Activated CD4-positive, alpha-beta T cell treated with anti-CD3 and anti-CD28 coated beads, Interleukin-2, amount 50 U/mL, for 16 hours (primary cell): ENCODE results near the gene ESPL1.
"Not testable (repeated sequence)": the region's sequence is repeated elsewhere in the genome, so short reads cannot be mapped to it uniquely, and the experiment has no call there.

Source experiments
- DNase-seq: peaks from one replicate; pipeline ENCODE4 v3.0.0-alpha.2; 2020

Gene ESPL1

DNA sequence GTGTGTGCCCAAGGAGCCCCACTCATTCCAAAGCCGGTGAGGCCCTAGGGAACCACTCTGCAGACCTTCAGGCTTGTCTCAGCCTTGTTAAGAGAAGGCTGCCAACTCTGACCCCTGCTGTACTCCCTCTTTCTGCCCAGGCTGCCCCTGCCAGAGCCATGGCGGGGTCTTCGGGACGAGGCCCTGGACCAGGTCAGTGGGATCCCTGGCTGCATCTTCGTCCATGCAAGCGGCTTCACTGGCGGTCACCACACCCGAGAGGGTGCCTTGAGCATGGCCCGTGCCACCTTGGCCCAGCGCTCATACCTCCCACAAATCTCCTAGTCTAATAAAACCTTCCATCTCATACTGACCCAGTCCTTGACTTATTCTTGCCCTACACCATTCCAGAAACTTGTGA lies 38.7 kb downstream of the ESPL1 start:
- no peak for DNase-seq

DNA sequence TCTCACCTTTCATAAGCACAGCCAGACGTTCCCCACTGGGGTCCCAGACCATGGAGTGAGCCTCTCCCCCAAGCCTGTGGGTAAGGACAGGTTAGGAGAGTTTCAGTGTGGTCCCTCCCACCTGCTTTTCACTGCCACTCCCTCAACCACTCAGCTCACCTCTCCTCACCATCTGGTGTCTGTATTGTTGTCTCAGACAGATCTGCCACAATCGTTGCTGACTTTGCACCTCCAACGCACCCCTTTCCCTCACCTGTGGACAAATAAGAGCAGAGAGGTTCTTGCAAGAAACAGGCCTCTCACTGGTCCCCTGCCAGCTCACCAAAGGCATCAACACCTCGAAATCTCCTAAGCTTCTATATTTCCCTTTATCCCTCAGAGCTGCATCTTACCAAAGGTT lies 40.2 kb downstream of the ESPL1 start:
- DNase-seq, result no peak

DNA sequence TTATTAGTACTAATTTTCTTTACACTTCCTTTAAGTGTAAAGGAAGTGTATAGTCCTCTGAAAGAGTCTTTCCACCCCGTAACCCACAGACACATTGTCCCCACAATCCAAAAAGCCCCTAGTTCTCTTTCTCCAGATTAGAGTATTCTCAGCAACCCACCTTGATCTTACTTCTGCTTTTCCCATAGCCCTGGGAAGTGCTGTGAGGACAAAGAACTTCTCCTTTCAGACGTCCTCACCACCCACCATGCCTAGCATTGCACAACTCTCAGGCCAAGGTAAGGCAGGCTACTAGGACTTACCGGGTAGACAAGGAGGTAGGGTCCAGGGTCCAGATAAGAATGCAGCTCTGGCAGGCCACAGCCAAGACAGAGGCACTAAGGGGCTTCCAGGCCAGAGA lies 45.9 kb downstream of the ESPL1 start:
- no peak for DNase-seq

DNA sequence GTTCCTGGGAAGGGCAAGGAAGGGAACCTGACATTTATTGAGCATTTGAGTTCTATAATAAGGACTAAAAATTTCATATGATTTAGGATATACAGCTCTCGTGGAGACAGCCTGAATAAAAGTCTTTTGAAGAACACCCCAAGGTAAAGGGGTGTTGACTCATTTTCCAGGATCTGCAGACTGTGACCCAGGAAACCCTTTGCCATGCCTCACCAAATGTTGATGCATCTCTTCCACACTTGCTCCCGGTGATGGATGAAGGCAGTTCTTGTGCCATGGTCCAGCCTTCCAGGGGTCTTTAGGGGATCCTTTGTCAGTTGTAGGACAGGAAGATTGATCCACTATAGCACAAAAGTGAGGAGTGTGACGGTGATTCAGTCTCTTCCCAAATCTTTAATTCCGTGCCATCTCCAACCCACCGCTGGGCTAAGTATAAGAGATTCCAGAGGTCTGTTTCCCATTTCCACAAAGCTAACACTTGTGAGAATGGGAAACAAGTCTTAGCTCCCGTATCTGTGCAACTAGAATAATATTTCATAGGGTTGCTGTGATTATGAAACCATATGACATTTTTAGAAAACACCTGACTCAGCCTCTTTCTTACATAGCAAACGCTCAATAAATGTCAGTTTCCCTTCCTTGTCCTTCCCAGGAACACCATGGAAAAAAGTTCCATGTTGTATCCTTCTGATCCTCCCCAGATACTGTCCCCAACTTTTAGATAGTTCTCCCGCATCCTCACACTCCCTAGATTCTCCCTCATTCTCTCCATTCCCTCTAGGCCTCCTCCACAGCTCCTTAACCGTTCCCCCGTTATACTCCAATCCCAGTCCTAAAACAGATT lies 52.5 kb downstream of the ESPL1 start:
- no peak for DNase-seq

DNA sequence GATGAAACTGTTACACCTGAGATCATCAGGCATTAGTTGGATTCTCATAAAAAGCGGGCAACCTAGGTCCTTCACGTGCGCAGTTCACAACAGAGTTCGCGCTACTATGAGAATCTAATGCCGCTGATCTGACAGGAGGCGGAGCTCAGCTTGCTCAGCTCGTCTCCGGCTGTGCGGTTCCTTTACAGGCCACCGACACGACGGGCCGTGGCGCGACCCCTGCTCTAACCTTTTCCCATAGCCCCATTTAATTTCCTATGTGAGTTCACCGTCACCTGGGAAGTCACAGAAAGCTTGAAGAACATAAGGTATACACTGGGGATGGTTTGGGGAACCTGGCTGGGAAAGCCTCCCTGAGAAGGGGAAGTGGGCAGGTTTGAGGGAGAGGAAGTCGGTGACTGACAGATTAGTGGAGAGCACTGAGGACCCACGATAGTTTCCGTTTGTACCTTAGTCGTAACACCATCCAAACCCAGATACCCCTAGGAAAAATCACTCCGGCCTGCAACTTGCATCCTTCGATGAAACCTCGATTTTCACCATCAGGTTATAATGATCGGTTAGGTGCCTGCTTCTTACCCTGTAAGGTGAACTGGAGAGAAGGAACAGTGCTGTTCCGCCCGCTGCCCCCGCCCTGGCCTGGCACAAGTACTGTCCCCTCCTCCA lies 56.1 kb downstream of the ESPL1 start:
- DNase-seq, result peak; percentile 67

DNA sequence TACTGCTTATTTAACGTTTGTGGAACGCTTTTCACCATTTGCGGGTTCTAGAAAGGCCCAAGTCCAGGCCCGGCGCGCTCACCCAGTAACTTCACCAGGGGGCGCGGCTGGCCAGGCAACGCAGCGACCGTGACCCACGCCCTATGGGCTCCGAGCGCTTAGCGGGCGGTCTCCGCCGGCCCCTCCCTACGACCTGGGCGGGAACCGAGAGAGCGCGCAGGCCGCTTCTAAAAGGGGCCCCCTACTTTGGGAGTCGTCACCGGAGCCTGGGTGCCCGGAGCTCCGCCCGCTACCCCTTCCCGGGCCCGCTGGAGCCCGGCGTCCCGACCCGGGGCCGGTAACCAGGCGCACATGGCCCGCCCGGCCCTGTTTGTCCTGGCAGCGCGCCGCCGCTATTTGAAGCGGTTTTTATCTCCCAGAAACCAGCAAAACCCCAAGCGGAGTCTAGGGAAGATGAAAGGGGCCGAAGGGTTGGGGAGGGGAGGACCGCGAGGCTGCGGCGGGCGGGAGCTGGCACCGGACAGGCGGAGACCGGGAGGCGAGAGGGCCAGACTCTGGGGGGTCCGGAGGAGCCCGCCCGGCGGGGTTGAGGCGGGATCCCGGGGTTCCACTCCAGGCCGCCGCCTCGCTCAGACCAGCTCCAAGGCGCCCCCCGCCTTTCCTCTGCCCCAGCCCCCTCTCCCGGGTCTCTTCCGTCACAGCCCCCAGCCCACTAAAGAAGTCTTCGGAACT lies 56.8 kb downstream of the ESPL1 start:
- peak; percentile 92 for DNase-seq

DNA sequence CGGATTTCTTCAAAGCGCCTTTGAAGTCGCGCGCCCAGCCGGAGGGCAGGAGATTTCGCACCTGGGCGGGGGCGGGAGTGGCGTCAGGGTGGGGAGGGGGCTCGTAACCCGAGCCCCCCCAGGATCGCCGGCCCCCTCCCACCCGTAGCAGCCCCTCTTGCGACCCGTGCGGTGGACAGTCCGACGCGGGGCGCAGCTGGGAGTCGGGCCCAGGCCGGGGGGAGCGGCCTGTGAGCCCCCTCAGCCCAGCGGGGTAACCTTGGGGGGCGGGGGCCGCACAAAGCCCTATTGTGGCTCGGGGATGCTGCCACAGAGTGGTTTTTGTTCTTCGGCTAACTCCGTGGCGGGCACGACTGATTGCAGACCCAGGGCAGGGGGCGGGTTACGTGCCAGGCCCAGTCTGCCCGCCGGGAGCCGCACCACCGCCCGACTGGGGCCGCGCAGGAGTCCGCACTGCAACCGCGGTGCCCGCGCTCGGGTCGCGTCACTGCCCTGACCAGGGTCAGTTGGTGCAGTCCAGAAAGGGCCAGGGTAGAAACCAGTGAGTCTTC lies 57.5 kb downstream of the ESPL1 start:
- DNase-seq, result no peak

DNA sequence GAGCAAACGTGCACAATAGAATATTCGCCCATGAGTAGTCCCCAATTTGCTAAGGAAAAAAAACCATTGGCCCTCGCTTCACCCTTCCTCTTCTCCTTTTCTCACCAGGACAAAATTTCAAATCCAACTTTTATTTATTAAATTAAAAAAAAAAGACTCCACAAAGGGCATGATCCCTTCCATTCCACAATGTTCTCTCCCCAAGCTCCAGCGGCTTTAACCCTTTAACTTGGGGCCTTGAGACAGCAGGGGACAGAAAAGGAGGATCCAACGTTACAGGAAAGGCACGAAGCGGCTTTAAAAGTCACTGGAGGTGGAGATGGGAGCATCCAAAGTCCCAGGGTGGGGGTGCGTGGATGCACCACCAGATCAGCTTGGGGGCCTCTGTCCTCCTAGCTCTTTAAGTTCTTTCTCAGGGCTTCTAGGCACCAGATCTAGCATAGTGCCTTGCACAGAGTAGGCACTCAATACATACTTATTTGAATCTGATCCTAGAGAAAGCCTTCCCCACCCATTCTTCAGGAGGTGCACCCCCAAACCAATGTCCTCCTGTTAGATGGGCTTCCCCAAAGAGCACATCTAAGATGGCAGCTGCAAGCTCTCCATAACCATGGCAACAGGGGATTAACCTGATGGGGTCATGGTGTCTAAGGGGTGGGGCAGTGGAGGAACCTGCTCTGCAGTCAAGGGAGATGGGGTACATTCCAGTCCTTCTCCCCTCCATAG lies 58.5 kb downstream of the ESPL1 start:
- no peak for DNase-seq

DNA sequence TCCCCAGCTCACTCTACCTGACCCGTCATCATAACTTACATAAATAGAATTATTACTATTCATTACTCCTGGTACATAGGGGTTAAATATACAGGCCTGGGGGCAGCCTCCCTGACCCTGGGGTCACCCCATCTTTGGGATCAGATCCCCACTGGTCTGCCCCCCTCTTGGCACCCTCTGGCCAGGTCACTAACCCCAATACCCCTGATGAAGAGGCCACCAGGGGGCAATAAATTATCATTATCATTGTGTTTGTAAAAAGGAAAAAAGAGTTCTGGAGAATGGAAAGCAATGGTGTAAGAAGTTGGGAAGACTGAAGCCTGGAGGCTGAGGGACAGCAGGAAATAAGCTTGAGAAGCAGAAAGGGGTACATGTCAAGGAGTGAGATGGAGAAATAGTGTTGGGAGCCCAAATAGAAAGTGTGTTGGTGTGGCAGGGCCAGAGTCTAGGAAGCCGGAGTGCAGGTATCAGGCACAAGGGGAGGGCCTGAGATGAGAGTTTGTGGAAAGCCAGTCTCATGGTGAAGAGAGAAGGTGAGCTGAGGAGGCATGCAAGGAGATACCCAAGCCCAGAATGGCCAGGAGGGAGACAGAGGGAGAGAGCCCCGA lies 59.4 kb downstream of the ESPL1 start:
- DNase-seq, result no peak

DNA sequence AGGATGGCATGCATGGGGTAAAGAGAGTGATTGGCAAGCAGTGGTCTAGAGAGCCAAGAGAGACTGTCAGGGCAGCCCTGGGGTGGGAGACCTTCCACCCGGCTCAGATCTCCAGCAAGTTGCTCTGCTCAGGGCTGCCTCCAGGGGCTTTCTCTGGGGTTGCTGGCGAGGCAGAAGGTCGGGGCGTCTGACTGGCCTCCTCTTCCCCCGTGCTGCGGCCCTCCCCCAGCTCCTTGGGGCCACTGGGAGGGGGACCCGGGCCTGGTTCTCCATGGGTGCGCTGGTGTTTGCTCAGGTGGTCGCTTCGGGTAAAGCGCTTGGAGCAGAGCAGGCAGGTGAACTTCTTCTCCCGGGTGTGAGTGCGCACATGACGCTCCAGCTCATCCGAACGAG lies 59.9 kb downstream of the ESPL1 start:
- no peak for DNase-seq

DNA sequence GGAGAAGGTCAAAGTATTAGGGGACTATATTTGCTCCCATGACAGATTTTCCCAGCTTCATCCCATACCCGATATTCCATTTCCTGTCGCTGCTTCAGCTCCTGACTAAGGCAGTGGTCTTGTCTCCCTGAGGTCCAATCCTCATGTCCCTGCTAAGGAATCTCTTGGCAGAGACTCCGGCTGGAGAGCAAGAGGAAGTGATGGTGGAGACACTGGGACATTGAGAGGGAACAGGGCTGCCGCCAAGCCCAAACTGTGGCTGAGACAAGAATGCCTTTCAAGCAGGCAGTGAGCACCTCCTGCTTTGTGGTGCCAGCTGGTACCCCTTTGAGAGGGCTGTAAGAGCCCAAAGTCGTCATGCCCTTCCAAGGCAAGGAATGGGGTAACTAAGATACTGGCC lies 62.6 kb downstream of the ESPL1 start:
- DNase-seq, result no peak

DNA sequence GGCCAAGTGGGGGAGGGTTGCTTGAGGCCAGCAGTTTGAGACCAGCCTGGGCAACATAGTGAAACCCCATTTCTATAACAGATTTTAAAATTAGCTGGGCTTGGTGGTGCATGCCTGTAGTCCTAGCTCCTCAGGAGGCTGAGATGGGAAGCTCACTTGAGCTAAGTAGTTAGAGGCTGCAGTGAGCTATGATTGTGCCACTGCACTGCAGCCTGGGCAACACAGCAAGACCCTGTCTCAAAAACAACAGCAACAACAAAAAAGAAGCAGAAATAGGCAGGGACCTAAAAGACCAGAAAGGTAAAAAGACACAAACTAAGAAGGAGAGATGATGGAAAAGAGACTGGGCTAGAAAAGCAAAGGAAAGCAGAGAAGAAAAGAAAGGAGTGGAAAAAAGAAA lies 64.2 kb downstream of the ESPL1 start:
- not testable (repeated sequence) for DNase-seq

DNA sequence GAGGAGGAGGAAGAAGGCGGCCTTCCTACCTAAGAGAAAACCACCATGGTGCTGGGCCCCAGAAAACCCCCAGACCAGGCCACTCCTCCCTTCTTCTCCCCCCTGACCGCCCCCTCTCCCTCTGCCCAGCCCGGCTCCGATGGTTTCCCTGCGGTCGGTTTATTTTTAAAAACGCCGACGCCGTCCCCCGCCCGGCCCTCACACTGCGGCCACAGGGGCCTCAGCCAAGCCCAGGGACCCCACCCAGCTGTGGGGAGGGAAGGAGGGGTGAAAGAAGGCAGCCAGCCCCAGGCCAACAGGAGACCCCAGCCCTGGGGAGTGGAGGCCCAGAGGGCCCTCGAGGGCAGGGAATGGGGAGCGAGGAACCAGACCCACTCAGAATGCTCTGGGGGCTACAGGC lies 64.6 kb downstream of the ESPL1 start:
- DNase-seq, result no peak

DNA sequence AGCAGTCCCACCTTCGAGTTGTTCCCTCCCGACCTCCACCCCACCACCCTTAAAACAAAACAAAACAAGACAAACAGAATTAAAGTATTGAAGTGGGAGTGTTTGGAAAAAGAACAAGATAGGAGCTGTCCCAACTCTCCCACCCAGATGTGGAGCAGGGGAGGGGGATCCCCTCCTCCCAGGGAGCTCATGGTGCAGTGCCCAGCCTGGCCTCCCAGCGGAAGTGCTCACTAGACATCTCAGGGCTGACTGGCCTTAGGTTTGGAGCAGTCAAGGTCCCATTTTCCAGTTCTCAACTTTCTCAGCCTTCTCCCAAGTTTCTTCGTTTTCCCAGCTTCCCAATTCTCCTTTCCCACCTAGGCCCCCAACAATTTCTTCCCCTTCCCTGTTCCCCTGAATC lies 65.2 kb downstream of the ESPL1 start:
- DNase-seq, result no peak

DNA sequence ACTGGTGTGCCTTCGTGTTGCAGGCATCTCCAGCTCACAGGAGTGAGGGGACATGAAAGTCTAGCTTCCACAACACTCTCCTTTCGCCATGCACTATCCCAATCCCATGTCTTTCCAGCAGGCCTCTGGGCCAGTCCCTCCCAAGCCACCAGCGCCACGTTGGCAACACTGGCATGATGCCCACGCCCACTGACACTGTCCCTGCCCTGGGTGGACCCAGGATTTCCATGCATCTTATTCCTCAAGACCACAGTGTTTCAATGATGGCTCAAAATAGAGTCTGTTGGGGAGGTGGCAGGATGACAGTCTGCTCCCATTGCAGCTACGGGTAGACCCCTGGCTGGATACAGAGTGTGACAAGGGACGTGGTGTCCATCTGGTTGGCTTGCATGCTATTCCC lies 65.7 kb downstream of the ESPL1 start:
- no peak for DNase-seq

DNA sequence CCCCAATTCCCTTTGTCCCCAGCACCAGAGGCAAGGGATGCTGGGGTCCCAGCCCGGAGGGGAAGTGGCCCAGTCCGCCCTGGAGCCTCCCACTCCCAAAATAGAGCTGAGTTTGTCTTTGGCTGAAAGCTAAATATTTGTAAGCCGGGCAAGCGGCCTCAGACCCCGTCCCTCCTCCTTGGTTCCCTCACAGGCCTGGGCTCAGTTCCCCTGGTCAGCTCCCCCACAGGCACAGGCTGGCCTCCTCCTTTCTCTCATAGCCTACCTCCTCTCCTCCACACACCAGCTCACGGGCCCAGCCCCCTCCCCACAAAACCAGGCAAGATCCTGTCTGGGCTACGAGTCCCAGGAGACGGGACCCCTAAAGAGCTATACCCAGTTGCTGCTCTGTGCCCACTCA lies 66.7 kb downstream of the ESPL1 start:
- no peak for DNase-seq

DNA sequence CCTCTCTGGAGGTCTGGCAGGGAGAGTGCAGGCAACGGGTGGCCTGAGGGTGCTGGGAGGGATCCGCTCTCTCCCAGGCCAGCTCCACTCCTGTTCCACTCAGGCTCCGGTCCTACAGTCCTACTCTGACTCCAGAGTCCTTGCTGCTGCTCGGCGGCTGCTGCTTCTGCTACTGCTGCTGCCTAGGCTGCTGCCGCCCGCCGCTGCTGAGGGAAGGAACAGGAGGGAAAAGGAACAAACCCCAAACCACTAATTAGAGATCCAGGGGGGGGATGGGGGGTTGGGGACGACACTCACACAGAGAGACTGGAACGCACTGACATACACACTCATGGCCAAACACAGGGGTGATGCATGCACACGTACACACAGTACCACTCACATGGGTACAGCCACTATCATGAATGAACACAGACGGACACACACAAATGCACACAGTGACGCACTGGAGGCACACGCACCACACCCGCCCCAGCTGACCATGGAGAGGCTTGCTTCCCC lies 68.1 kb downstream of the ESPL1 start, which contains the start of gene SP7:
TSS of gene SP7 (minus strand) at position 174 of the 501 bp plus-strand sequence. CDS start 708 bp downstream, outside the sequence.
- DNase-seq, result no peak

DNA sequence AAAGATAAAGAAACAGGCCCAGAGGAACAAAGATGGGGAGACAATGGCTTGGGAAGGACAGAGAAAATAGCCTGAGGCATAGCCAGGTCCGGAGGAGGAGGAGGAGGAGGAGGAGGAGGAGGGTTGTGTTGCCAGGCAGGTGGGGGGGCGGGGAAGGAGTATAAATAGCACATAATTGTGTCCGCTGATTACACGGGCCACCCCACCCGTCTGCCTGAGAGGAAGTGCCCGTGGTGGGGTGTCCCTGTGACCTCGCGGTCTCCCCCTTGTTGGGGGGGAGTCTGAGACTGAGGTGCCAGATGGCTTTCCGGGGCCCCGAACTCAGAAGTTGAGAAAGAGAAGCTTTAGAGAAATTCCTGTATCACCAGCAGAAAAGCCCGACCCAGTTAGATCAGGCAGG lies 69.9 kb downstream of the ESPL1 start:
- DNase-seq, result no peak

DNA sequence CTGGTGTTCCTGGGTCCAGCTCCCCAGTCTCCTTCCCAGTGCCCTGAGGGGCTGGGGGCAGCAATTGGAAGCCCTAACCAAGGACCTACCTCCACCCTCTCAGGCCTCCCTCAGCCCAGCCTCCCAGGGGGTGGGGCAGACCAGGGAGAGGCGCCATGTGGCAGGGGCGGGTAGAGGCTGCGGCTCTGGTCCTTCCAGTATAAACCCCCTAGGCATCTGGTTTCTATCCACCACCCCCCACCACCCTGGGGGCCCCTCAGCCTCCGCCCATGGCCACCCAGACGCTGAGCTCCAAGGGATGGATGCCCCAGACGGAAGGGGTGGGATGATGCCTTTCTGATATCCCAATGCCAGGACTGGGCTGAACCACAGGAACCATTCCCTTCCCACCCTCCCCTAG lies 70.8 kb downstream of the ESPL1 start:
- DNase-seq, result no peak

DNA sequence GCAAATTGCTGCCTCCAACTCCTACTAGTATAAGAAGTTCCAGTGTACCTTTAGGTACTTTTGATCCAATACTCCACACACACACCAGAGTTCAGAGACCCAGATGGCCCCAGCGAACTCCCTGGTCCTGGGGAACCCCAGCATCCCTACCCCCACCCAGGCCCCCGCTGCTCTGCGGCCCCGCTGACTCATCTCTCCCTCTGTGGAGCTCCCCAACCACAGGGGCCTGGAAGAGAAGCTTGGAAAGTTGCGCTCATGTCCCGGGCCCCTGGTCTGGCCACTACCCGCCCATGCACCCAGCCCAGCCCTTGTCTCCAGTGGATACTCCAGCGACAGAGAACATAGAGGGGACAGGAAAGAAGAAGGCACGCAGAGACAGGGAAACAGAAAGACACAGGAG lies 72.3 kb downstream of the ESPL1 start:
- no peak for DNase-seq
